ENCODE data around the gene BDKRB2.

Gene BDKRB2

DNA sequence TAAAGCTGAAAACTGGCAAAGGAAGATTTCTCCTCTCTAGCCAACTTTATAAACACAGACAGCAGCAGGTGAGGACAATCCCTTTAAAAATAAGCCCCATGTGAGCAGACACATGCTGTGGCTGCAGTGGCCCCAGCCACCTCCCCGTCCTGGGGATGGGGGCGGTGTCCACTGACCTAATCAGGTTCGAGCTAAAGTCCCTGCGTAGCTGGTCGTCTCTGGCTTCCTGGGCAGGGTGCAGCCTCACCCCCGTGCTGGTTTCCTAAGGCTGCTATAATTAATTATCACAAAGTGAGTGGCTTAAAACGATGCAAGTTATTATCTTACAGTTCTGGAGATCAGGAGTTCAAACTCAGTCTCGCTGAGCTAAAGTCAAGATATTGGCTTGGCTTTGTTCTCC lies 52.4 kb downstream of the BDKRB2 start:
- TF ChIP-seq, protein P1, sequence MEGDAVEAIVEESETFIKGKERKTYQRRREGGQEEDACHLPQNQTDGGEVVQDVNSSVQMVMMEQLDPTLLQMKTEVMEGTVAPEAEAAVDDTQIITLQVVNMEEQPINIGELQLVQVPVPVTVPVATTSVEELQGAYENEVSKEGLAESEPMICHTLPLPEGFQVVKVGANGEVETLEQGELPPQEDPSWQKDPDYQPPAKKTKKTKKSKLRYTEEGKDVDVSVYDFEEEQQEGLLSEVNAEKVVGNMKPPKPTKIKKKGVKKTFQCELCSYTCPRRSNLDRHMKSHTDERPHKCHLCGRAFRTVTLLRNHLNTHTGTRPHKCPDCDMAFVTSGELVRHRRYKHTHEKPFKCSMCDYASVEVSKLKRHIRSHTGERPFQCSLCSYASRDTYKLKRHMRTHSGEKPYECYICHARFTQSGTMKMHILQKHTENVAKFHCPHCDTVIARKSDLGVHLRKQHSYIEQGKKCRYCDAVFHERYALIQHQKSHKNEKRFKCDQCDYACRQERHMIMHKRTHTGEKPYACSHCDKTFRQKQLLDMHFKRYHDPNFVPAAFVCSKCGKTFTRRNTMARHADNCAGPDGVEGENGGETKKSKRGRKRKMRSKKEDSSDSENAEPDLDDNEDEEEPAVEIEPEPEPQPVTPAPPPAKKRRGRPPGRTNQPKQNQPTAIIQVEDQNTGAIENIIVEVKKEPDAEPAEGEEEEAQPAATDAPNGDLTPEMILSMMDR (IDR thresholded peaks at IDR 0.05), result no peak
- peak overlapping the region in 1 of 2 donors; percentile 2 for H3K27ac ChIP-seq
- no peak overlapping the region for H3K4me3 ChIP-seq
- DNase-seq (ENCODE audit: low spot score), result no peak

DNA sequence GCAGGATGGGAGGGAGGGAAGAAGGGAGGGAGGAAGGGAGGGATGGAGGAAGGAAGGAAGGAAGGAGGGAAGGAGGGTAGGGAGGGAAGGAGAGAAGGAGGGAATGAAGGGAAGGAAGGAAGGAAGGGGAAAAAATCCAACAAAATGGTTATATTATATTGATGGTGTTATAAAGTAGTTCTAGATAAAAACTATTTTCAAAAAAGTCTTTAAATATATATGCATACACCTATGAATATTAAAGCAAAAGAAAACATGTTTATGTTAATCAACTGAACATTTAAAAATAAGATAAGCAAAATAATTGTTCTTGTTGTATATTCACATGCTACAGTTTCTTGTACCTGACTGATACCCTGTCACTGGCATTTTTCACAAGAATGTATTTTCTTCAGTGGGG lies 53.3 kb downstream of the BDKRB2 start:
- Histone ChIP-seq H3K4me3 (no peak overlapping the region), H3K27ac (no peak overlapping the region)
- TF ChIP-seq, protein P1 (IDR thresholded peaks at IDR 0.05), result no peak
- DNase-seq (ENCODE audit: low spot score), result no peak

DNA sequence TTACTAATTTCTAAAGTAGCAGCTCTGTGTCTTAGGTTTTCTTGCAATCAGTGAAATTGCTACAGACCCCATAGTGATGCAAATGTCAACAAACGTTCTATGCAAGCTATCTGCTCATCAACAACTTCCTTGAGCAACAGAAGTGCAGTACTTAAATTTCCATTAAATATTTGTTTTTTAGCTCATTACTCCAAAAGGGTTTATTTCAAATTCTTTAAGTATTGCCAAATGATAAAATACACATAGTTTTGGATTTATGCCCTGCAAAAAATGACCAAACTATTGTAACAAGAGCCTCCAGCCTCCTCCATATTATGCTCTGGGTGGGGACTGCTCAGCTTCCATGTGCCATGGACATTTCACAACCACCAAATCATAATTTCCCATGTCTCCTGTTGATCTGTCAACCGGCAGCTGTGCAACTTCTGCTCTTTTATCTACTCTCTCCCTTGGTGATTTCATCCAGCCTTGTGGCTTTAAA lies 55.7 kb downstream of the BDKRB2 start:
- Histone ChIP-seq H3K27ac (no peak overlapping the region), H3K4me3 (no peak overlapping the region)
- no peak for DNase-seq (ENCODE audit: low spot score)
- TF ChIP-seq, protein P1 (IDR thresholded peaks at IDR 0.05), result no peak

DNA sequence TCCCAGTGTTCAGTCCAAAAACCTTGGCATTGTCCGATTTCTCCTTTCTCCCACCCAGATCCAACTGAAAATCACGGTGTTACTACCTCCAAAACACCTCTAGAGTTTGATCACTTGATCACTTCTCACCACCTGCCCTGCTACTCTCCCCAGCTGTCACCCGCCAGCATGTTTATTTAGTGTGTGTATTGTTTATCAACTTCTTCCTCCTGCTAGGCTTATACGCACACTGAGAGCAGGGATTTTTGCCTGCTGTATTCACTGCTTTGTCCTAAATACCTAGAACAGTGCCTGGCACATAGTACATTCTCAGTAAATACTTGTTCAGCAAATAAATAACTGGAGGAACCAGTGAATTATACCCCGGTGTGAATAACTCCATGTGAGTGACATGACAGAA lies 56.4 kb downstream of the BDKRB2 start:
- TF ChIP-seq, protein P1 (IDR thresholded peaks at IDR 0.05), result no peak
- H3K27ac ChIP-seq, result no peak overlapping the region
- no peak overlapping the region for H3K4me3 ChIP-seq
- no peak for DNase-seq (ENCODE audit: low spot score)

DNA sequence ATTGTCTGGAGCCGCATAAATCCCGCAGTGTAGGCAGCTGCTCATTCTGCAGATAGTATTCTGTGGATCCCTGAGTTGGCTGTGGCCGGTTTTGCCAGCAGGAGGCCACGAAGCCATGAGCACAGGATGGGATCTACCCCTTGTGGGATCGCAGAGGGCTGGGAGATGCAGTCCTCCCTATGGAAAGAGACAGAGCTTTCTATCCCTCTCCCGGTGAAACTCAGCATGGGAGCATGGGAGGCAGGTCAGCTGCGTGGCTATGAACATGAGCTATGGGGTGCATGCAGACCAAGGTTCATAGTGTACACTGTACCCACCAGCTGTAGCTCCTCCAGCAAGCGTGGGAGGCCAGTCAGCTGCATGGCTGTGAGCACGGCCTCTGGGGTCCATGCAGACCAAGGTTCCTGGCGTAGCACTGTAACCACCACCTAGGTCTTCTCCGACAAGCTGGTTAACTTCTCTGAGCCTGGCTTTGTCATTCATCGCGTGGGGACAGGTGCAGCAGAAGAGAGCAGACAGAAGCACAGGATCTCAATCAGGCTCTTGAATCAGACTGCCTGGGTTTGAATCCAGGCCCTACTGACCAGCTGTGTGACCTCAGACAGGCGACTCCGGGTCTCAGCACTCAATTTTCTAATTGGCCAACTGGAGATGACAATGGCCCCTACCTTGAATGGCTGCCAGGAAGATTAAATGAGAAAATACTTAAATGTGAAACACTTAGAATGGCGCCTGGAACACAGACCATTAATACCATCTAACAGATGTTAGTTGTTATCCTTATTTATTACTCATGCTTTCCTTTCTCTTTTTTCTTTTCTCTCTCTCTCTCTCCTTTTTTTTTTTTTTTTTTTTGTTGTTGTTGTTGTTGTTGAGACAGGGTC lies 57.4 kb downstream of the BDKRB2 start:
- DNase-seq (ENCODE audit: low spot score), result peak; percentile 52
- TF ChIP-seq, protein P1 (IDR thresholded peaks at IDR 0.05), result no peak
- Histone ChIP-seq H3K27ac (no peak overlapping the region), H3K4me3 (no peak overlapping the region)

DNA sequence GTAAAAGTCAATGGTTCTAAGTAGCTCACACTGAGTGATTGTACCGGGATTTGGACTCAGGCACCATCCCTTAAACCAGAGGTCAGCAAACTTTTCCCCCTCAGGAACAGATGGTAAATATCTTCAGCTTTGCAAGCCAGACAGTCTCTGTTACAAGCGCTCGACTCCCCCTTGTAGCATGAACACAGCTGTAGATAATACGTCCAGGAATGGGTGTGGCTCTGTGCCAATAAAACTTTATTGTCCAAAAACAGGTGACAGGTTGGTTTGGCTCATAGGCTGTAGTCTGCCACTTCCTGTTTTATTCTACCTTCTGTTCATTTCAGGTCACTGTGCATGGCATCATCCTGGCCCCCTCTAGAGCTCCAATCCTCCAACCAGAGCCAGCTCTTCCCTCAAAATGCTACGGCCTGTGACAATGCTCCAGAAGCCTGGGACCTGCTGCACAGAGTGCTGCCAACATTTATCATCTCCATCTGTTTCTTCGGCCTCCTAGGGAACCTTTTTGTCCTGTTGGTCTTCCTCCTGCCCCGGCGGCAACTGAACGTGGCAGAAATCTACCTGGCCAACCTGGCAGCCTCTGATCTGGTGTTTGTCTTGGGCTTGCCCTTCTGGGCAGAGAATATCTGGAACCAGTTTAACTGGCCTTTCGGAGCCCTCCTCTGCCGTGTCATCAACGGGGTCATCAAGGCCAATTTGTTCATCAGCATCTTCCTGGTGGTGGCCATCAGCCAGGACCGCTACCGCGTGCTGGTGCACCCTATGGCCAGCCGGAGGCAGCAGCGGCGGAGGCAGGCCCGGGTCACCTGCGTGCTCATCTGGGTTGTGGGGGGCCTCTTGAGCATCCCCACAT lies 58.9 kb downstream of the BDKRB2 start:
- TF ChIP-seq, protein P1 (IDR thresholded peaks at IDR 0.05), result no peak
- Histone ChIP-seq H3K4me3 (no peak overlapping the region), H3K27ac (no peak overlapping the region)
- DNase-seq (ENCODE audit: low spot score), result no peak

Measured in coronary artery (tissue), 2 donors.